HepG2 (cell line): ENCODE data around the gene SAA2. TPM values are rescaled to one million over a fixed set of nuclear protein-coding genes. Genes with fewer than 3 reads are reported as not detected.

Source experiments
- ATAD3A ChIP-seq: sonication (generic); formaldehyde crosslinking; IDR thresholded peaks from 2 replicates; pipeline ENCODE4 v1.4.0; 2020; ENCODE audit warnings: missing genetic modification reagents
- GLMP ChIP-seq: sonication (generic); formaldehyde crosslinking; IDR thresholded peaks from 2 replicates; pipeline ENCODE4 v1.9.0; 2021; ENCODE audit warnings: missing genetic modification reagents, mild to moderate bottlenecking, borderline replicate concordance
- HIVEP1 ChIP-seq: sonication (generic); formaldehyde crosslinking; IDR thresholded peaks from 2 replicates; pipeline ENCODE4 v1.4.0; 2020; ENCODE audit warnings: mild to moderate bottlenecking, missing genetic modification reagents
- HNF1A ChIP-seq, 2 experiments: sonication (generic) in 1 of 2; formaldehyde crosslinking in 1 of 2; IDR thresholded peaks; 2 replicates each; pipeline versions ENCODE4 v1.4.0 to v1.6.1; 2016 to 2020; ENCODE audit warnings: borderline replicate concordance in 1 of 2, low read depth in 1 of 2, mild to moderate bottlenecking in 1 of 2, missing genetic modification reagents in 1 of 2
- MBD4 ChIP-seq: IDR thresholded peaks from 2 replicates; pipeline ENCODE4 v1.6.1; 2012; ENCODE audit warnings: low read length, inconsistent platforms, borderline replicate concordance
- MIER2 ChIP-seq: IDR thresholded peaks from 2 replicates; pipeline ENCODE4 v1.6.1; 2016; ENCODE audit warnings: missing biosample characterization, missing genetic modification reagents
- NCOA5 ChIP-seq: sonication (generic); formaldehyde crosslinking; IDR thresholded peaks from 2 replicates; pipeline ENCODE4 v1.4.0; 2020; ENCODE audit warnings: missing genetic modification reagents
- NPAS2 ChIP-seq: sonication (generic); formaldehyde crosslinking; IDR thresholded peaks from 2 replicates; pipeline ENCODE4 v1.8.0; 2022; ENCODE audit warnings: mild to moderate bottlenecking, missing genetic modification reagents, borderline replicate concordance
- RXRB ChIP-seq: IDR thresholded peaks from 2 replicates; pipeline ENCODE4 v1.6.1; 2016; ENCODE audit warnings: borderline replicate concordance, missing genetic modification reagents, missing compliant biosample characterization
- WIZ ChIP-seq: sonication (generic); formaldehyde crosslinking; IDR thresholded peaks from 2 replicates; pipeline ENCODE4 v1.5.1; 2020; ENCODE audit warnings: mild to moderate bottlenecking, missing genetic modification reagents
- XBP1 ChIP-seq: sonication (generic); formaldehyde crosslinking; IDR thresholded peaks from 2 replicates; pipeline ENCODE4 v1.5.0; 2020; ENCODE audit warnings: missing genetic modification reagents
- ZFP36L2 ChIP-seq: sonication (generic); formaldehyde crosslinking; IDR thresholded peaks from 2 replicates; pipeline ENCODE4 v1.4.0; 2020; ENCODE audit warnings: missing genetic modification reagents
- ZNF24 ChIP-seq: fragments of 450-650 bp; IDR thresholded peaks from 2 replicates; pipeline ENCODE4 v1.6.1; 2017; ENCODE audit warnings: antibody characterized with exemption, mild to moderate bottlenecking
- ZNF383 ChIP-seq: sonication (generic); formaldehyde crosslinking; IDR thresholded peaks from 2 replicates; pipeline ENCODE4 v1.4.0; 2020; ENCODE audit warnings: missing genetic modification reagents, mild to moderate bottlenecking, borderline replicate concordance
- ZNF609 ChIP-seq: sonication (generic); formaldehyde crosslinking; IDR thresholded peaks from 2 replicates; pipeline ENCODE4 v1.4.0; 2020; ENCODE audit warnings: mild to moderate bottlenecking, missing genetic modification reagents, borderline replicate concordance
- ZNF644 ChIP-seq: IDR thresholded peaks from 2 replicates; pipeline ENCODE4 v1.6.1; 2016; ENCODE audit warnings: low read depth
- ZSCAN31 ChIP-seq: sonication (generic); formaldehyde crosslinking; IDR thresholded peaks from 2 replicates; pipeline ENCODE4 v1.5.0; 2020; ENCODE audit warnings: low read depth, mild to moderate bottlenecking, missing genetic modification reagents
- polyA plus RNA-seq, 8 experiments: library from polyadenylated mRNA; depleted of rRNA in 3 of 8; stranded (reverse) in 7 of 8; unstranded in 1 of 8; fragments of >200 nt; fragmentation: Illumina TruSeq in 4 of 8; extraction: Trizol in 4 of 8; gene quantifications; 2 replicates each; pipeline versions ENCODE4 v1.2.1 to v1.2.3, GENCODE V29; 2011 to 2016; ENCODE audit warnings: low read depth in 4 of 8, missing spikeins in 1 of 8, mixed read lengths in 1 of 8; ENCODE audit not compliant: insufficient read depth in 1 of 8
- total RNA-seq, 5 experiments: library from RNA; depleted of rRNA; stranded (reverse); fragments of >200 nt; fragmentation: Illumina TruSeq; extraction: Trizol; gene quantifications; 2 replicates each; pipeline ENCODE4 v1.2.3, GENCODE V29; 2016; ENCODE audit warnings: low read depth in 1 of 5
- TF ChIP-seq, protein P1 (sequence below): sonication (generic); formaldehyde crosslinking; IDR thresholded peaks from 2 replicates; pipeline ENCODE4 v1.4.0; 2020; ENCODE audit warnings: missing genetic modification reagents, low read depth, mild to moderate bottlenecking, borderline replicate concordance
- TF ChIP-seq, protein P2 (sequence below): sonication (generic); formaldehyde crosslinking; IDR thresholded peaks from 2 replicates; pipeline ENCODE4 v1.5.0; 2020; ENCODE audit warnings: missing genetic modification reagents

Gene SAA2
- total and polyA plus RNA-seq, 2 of the 13 experiments (the other 11 are each of a cell fraction or from before 2014, with no cell fraction given), result 0.27 TPM; not detected in 1

DNA sequence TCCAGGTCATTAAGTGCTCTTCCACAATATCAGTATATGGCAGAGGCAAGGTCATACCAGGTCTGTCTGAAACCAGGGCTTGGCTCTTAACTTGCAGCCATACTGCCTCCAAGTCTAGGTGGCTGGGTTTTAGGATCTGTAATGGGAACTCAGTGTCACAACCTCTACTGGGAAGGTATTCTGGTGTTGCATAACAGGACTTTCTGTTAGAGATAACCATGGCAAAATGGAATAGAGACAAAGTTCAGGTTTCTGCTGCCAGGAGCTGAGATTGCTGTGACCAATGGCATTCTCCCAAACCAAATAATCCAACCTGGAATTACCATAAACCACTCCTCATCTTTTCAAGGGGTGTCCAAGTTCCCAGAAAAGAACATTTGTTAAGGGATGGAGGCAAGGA lies 10.8 kb upstream of the SAA2 start (continued):
- TF ChIP-seq, protein P1, sequence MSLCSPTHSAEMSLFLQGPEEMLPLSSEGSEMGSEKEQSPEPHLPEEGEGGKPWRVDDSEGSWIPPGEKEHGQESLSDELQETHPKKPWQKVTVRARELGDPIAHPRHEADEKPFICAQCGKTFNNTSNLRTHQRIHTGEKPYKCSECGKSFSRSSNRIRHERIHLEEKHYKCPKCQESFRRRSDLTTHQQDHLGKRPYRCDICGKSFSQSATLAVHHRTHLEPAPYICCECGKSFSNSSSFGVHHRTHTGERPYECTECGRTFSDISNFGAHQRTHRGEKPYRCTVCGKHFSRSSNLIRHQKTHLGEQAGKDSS, result no peak
- TF ChIP-seq NPAS2 (CRISPR knock-in tag), result no peak
- TF ChIP-seq ZNF24, result no peak
- peak; percentile 50; the same call in 1 of the 2 replicates for TF ChIP-seq RXRB (CRISPR knock-in tag)
- TF ChIP-seq ZSCAN31, result 0 out of 2 replicates have a peak, but pooled peaks have one; percentile 52
- no peak for TF ChIP-seq MBD4
- TF ChIP-seq ZNF383 (CRISPR knock-in tag), result no peak
- TF ChIP-seq HIVEP1 (CRISPR knock-in tag), result no peak
- TF ChIP-seq XBP1 (CRISPR knock-in tag), result no peak
- no peak for TF ChIP-seq ZFP36L2 (CRISPR knock-in tag)
- TF ChIP-seq ZNF644 (CRISPR knock-in tag), result peak; percentile 98
- TF ChIP-seq NCOA5 (CRISPR knock-in tag), result no peak
- TF ChIP-seq, protein P2, sequence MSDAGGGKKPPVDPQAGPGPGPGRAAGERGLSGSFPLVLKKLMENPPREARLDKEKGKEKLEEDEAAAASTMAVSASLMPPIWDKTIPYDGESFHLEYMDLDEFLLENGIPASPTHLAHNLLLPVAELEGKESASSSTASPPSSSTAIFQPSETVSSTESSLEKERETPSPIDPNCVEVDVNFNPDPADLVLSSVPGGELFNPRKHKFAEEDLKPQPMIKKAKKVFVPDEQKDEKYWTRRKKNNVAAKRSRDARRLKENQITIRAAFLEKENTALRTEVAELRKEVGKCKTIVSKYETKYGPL, result peak; percentile 98
- TF ChIP-seq ATAD3A (CRISPR knock-in tag), result no peak
- 0 out of 2 replicates have a peak, but pooled peaks have one; percentile 55 for TF ChIP-seq MIER2 (CRISPR knock-in tag)
- TF ChIP-seq WIZ, result 0 out of 2 replicates have a peak, but pooled peaks have one; percentile 56
- no peak for TF ChIP-seq ZNF609 (CRISPR knock-in tag)
- TF ChIP-seq HNF1A (IDR thresholded peaks at IDR 0.05; ENCODE audit: low read depth), result no peak
- no peak for TF ChIP-seq HNF1A (CRISPR knock-in tag; IDR thresholded peaks at IDR 0.05; ENCODE audit: borderline replicate concordance)
- no peak for TF ChIP-seq GLMP (CRISPR knock-in tag)
